Common myeloid progenitor, CD34-positive (primary cell): Measurements from ENCODE around the gene RBPJ.

Experiments used
- CTCF ChIA-PET: fragments of 350-600 bp; sonication (Branson Sonifier 250); formaldehyde crosslinking; loops from one replicate; lab custom pipeline; 2021; ENCODE audit warnings: antibody characterized with exemption; lab: Charles Lee
- POLR2A ChIA-PET: fragments of 350-600 bp; sonication (Branson Sonifier 250); formaldehyde crosslinking; loops from one replicate; lab custom pipeline; 2021; ENCODE audit warnings: antibody characterized with exemption; lab: Charles Lee
- DNase-seq, 3 donors: peaks; one replicate each; pipeline versions ENCODE4 v3.0.0 to v3.0.0-alpha.2; 2013
- H3K27ac ChIP-seq, 2 experiments: 1 replicate in 1 of 2; 2 replicates in 1 of 2; pipeline ENCODE4 v1.7.0; 2013; ENCODE audit warnings: inconsistent platforms in 2 of 2, low read length in 2 of 2, mild to moderate bottlenecking in 2 of 2, low read depth in 1 of 2, moderate library complexity in 1 of 2; ENCODE audit not compliant: severe bottlenecking in 2 of 2, insufficient read depth in 1 of 2, poor library complexity in 1 of 2
- H3K27me3 ChIP-seq, 5 experiments: replicated peaks in 2 of 5; 1 replicate in 3 of 5; 2 replicates in 2 of 5; pipeline versions ENCODE4 v1.6.1 to v1.7.0; 2013; ENCODE audit warnings: low read length in 4 of 5, mild to moderate bottlenecking in 2 of 5, moderate library complexity in 2 of 5, inconsistent platforms in 1 of 5; ENCODE audit not compliant: insufficient read depth in 5 of 5, control insufficient read depth in 4 of 5
- H3K36me3 ChIP-seq, 4 experiments: 1 replicate in 2 of 4; 2 replicates in 2 of 4; pipeline versions ENCODE4 v1.6.1 to v1.7.0; 2013; ENCODE audit warnings: low read length in 3 of 4, control low read depth in 1 of 4, mild to moderate bottlenecking in 1 of 4; ENCODE audit not compliant: control insufficient read depth in 4 of 4, insufficient read depth in 4 of 4
- H3K4me1 ChIP-seq, 4 experiments: 1 replicate in 3 of 4; 2 replicates in 1 of 4; pipeline versions ENCODE4 v1.6.1 to v1.7.1; 2013; ENCODE audit warnings: low read length in 3 of 4, mild to moderate bottlenecking in 3 of 4, control low read depth in 1 of 4, inconsistent platforms in 1 of 4, moderate library complexity in 1 of 4; ENCODE audit not compliant: control insufficient read depth in 4 of 4, insufficient read depth in 4 of 4; ENCODE audit errors: control extremely low read depth in 1 of 4
- H3K4me3 ChIP-seq, 7 experiments: 1 replicate in 4 of 7; 2 replicates in 3 of 7; pipeline versions ENCODE4 v1.5.1 to v1.7.0; 2013; ENCODE audit warnings: mild to moderate bottlenecking in 7 of 7, low read length in 6 of 7, moderate library complexity in 6 of 7, inconsistent platforms in 2 of 7, low read depth in 2 of 7, control low read depth in 1 of 7; ENCODE audit not compliant: insufficient read depth in 4 of 7, control insufficient read depth in 1 of 7; ENCODE audit errors: extremely low read depth in 1 of 7
- H3K9me3 ChIP-seq, 5 experiments: 1 replicate in 4 of 5; 2 replicates in 1 of 5; pipeline versions ENCODE4 v1.6.1 to v1.7.1; 2013; ENCODE audit warnings: low read length in 4 of 5, mild to moderate bottlenecking in 2 of 5, inconsistent platforms in 1 of 5, low read depth in 1 of 5, moderate library complexity in 1 of 5; ENCODE audit not compliant: control insufficient read depth in 4 of 5, insufficient read depth in 2 of 5; ENCODE audit errors: control extremely low read depth in 1 of 5
- WGBS: methylation state at CpG from one replicate; pipeline ENCODE4 v1.1.5; 2013; ENCODE audit not compliant: insufficient coverage; 5-methylcytosine and 5-hydroxymethylcytosine counted together

RBPJ gene

DNA sequence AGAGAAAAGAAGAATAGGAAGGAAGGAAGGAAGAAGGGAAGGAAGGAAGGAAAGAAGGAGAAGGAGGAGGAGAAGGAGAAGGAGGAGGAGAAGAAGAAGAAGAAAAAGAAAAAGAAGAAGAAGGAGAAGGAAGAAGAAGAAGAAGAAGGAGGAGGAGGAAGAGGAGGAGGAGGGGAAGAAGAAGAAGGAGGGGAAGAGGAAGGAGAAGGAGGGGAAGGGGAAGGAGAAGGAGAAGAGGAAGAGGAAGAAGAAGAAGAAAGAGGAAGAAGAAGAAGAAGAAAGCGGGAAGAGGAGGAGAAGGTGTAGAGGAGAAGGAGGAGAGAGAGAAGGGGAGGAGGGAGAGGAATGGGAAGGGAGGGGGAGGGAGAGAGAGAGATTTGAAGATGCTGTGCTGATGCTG lies 146.9 kb downstream of the RBPJ start:
- H3K9me3 ChIP-seq, result no peaks in the 10 kb centered on the region
- ChIA-PET CTCF (no interaction called here), POLR2A (no interaction called here)
- no peak overlapping the region for H3K4me3 ChIP-seq
- H3K36me3 ChIP-seq, result no peaks in the 10 kb centered on the region
- H3K27me3 ChIP-seq, result no peaks in the 10 kb centered on the region
- H3K4me1 ChIP-seq, result no peaks in the 10 kb centered on the region
- WGBS, result 100% methylated on average over 1 of the region's 1 CpG
- H3K27ac ChIP-seq, result no peak overlapping the region
- DNase-seq, result no peak

DNA sequence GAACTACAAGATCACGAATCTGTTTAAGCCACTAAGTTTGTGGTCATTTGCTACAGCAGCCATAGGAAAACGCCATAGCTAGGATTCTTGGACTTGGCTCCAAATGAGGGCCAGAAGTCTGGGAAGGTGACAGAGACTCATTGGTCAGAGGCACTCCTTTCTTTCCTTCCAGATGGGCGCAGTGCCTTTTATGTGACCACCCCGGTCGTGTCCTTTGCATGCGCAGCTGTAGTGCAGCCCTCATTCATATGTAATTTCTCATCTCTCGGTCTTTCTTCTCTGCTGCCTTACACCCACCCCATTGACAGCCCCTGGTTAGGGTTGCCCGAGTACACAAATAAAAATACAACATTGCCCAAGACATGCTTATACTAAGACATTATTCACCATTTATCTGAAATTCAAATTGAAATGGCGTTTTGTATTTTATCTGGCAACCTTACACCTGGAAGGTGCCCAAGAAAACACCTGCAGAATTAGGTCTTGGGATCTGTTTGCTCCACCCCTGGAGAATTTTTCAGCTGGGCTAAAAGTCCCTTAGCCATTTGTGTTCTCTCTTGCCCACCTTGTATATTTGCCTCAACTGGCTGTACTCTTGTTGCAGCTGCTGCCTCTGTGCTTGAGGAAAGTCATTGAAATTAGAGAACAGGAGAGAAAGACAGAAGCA lies 147.6 kb downstream of the RBPJ start:
- DNase-seq, result no peak
- no peaks in the 10 kb centered on the region for H3K27me3 ChIP-seq
- POLR2A ChIA-PET, result no interaction called here
- CTCF ChIA-PET, result no interaction called here
- WGBS, result 93% methylated on average over 9 of the region's 9 CpGs
- H3K9me3 ChIP-seq, result no peaks in the 10 kb centered on the region
- H3K4me3 ChIP-seq, result no peak overlapping the region
- H3K36me3 ChIP-seq, result no peaks in the 10 kb centered on the region
- H3K4me1 ChIP-seq, result no peaks in the 10 kb centered on the region
- no peak overlapping the region for H3K27ac ChIP-seq

DNA sequence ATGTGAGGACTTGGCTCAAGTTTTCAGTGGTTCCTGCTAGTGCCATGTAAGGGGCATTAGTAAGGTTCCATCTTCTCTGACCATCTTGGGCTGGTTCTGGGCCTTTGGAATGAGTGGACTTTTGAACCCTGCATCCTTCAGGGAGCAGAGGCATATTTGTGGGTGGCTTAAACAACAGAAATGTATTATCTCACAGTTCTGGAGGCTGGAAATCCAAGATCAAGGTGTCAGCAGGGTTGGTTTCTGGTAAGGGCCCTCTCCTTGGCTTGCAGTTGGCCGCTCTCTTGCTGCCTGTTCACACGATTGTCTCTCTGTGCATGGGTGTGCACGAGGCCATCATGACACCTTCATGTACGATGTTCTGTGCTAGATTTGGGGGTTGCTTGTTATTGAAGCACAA lies 148.2 kb downstream of the RBPJ start:
- H3K27ac ChIP-seq, result no peak overlapping the region
- H3K36me3 ChIP-seq, result no peaks in the 10 kb centered on the region
- no peaks in the 10 kb centered on the region for H3K27me3 ChIP-seq
- H3K9me3 ChIP-seq, result no peaks in the 10 kb centered on the region
- ChIA-PET POLR2A (no interaction called here), CTCF (no interaction called here)
- H3K4me3 ChIP-seq, result no peak overlapping the region
- H3K4me1 ChIP-seq, result no peaks in the 10 kb centered on the region
- 71% methylated on average over 4 of the region's 4 CpGs for WGBS
- DNase-seq, result no peak

DNA sequence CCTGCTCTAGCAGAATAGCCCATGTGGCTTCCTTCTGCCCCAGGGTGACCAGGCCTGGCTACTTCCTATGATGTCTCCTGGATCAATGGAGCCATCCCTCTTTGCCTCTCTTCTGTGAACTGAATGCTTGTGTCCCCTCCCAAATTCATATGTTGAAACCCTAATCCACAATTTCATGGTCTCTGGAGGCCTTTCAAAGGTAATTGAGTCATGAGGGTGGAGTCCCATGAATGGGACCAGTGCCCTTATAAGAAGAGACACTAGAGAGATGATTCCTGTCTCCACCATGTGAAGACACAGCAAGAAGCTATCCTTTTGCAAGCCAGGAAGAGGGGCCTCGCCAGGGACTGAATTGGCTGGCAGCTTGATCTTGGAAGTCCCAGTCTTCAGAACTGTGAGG lies 151.1 kb downstream of the RBPJ start:
- Histone ChIP-seq H3K36me3 (no peaks in the 10 kb centered on the region), H3K4me1 (no peaks in the 10 kb centered on the region), H3K27me3 (no peaks in the 10 kb centered on the region), H3K9me3 (no peaks in the 10 kb centered on the region), H3K4me3 (no peak overlapping the region), H3K27ac (no peak overlapping the region)
- ChIA-PET POLR2A (no interaction called here), CTCF (no interaction called here)
- DNase-seq, result no peak
- 86% methylated on average over 1 of the region's 1 CpG for WGBS

DNA sequence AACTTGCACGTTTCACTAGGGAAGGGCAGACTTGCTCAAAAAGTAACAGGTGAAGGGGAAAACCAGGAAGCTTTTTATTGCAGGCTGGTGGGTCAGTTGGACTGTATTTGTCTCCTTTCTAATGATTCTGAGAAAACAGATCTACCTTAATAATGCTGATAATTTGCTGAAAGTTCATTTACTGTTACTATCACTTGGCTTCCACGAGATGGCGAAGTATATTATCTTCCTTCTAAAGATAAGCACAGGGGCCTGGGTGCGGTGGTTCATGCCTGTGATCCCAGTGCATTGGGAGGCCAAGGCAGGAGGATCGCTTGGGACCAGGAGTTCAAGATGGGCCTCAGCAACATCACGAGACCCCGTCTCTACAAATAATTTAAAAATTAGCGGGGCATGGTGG lies 153.1 kb downstream of the RBPJ start:
- no peak overlapping the region for H3K4me3 ChIP-seq
- H3K27ac ChIP-seq, result no peak overlapping the region
- H3K27me3 ChIP-seq, result no peaks in the 10 kb centered on the region
- H3K36me3 ChIP-seq, result no peaks in the 10 kb centered on the region
- no peak for DNase-seq
- POLR2A ChIA-PET, result no interaction called here
- CTCF ChIA-PET, result interaction anchor here (0.8 kb wide), 1 partner anchor 13 kb away, joined by 3 read pairs; no protein-coding TSS in a partner anchor
- no peaks in the 10 kb centered on the region for H3K4me1 ChIP-seq
- 100% methylated on average over 5 of the region's 8 CpGs for WGBS
- H3K9me3 ChIP-seq, result no peaks in the 10 kb centered on the region

DNA sequence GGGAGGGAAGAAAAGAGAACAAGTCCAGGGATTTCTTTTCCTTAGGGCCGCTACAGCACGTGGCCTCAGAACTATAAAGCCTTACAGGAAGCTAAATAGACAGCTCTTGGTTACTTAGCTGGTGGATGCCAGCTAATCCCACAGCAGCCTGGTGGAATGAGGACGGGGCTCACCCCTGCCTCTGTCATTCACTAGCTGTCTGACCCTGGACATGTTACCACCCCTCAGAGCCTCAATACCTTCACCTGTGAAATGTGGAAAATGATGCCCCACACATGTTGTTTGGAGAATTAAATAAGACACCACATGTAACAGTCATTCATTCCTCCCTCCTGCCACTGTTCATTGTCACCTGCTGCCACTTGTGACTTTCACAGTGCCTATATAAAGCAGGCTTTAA lies 153.7 kb downstream of the RBPJ start:
- WGBS, result 93% methylated on average over 3 of the region's 3 CpGs
- no peak for DNase-seq
- Histone ChIP-seq H3K9me3 (no peaks in the 10 kb centered on the region), H3K4me1 (no peaks in the 10 kb centered on the region), H3K36me3 (no peaks in the 10 kb centered on the region), H3K27me3 (no peaks in the 10 kb centered on the region), H3K4me3 (no peak overlapping the region), H3K27ac (no peak overlapping the region)
- ChIA-PET CTCF (interaction anchor here (0.8 kb wide), 1 partner anchor 14 kb away, joined by 3 read pairs; no protein-coding TSS in a partner anchor), POLR2A (no interaction called here)

DNA sequence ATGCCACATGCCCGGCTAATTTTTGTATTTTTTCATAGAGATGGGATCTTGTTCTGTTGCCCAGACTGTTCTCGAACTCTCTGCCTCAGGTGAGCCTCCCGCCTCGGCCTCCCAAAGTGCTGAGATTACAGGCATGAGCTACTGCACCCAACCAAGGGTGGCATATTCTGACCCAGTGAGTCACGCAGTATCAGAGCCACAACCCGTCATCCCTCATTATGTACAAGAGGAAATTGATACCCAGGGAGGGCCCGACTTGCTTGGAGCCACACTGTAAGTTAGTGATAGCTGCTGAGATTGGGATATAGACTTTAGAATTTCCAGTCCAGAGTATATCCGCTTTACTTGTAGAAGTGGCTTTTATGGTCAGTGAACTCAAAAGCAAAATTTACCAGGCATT lies 154.9 kb downstream of the RBPJ start:
- no peak for DNase-seq
- Histone ChIP-seq H3K9me3 (no peaks in the 10 kb centered on the region), H3K4me3 (no peak overlapping the region), H3K27me3 (no peaks in the 10 kb centered on the region), H3K36me3 (no peaks in the 10 kb centered on the region), H3K4me1 (no peaks in the 10 kb centered on the region), H3K27ac (no peak overlapping the region)
- CTCF ChIA-PET, result no interaction called here
- WGBS, result 84% methylated on average over 8 of the region's 8 CpGs
- POLR2A ChIA-PET, result no interaction called here
